HG03469 (cell line): ENCODE measurements around the gene AGBL5.

Experiments used
- ATAC-seq: cut with Tn5 transposase; IDR thresholded peaks from one replicate; pipeline ENCODE4 v1.9.1; 2021; ENCODE audit warnings: mild to moderate bottlenecking, moderate library complexity, moderate number of reproducible peaks; ENCODE audit not compliant: unreplicated experiment

AGBL5 gene, protein sequence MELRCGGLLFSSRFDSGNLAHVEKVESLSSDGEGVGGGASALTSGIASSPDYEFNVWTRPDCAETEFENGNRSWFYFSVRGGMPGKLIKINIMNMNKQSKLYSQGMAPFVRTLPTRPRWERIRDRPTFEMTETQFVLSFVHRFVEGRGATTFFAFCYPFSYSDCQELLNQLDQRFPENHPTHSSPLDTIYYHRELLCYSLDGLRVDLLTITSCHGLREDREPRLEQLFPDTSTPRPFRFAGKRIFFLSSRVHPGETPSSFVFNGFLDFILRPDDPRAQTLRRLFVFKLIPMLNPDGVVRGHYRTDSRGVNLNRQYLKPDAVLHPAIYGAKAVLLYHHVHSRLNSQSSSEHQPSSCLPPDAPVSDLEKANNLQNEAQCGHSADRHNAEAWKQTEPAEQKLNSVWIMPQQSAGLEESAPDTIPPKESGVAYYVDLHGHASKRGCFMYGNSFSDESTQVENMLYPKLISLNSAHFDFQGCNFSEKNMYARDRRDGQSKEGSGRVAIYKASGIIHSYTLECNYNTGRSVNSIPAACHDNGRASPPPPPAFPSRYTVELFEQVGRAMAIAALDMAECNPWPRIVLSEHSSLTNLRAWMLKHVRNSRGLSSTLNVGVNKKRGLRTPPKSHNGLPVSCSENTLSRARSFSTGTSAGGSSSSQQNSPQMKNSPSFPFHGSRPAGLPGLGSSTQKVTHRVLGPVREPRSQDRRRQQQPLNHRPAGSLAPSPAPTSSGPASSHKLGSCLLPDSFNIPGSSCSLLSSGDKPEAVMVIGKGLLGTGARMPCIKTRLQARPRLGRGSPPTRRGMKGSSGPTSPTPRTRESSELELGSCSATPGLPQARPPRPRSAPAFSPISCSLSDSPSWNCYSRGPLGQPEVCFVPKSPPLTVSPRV

DNA sequence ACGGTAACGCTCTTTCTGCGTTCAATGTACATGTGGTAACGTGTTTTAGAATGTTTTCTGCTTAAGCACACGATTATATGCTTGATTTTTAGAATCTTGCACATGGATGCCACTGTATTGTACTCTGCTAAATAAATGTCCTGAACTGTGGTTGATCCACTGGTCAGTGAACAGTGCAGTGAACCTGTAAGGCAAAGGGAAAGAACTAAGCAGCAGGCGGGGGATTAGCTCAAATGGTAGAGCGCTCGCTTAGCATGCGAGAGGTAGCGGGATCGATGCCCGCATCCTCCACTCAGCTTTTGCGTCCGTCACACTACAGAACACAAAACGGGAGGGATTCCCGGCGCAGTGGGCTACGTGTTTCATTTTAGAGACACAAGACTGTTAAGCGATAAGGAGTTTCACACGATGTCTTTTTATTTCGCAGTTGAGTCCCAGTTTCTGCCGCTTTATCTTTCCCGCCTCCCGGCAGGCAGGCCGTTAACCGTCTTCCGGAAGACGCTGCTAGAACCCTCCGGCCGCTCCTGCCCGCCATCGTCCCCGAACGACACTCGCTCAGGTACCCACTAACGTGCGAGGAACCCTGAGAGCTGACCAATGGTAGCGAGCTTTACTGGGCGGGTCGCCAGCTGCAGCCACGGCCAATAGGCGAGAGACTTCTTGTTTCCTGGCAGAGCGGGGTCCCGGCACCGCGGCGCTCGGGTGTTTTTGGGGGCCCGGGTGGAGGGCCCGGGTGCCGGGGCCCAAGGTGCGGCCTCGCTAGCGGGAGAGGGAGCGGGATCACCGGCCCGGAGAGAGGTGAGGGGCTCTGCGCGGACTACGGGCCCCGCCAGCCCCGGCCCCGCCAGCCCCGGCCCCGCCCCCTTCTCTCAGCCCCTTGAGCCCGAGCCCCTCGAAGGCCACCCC is at the start of gene AGBL5:
Gene AGBL5, plus strand, starts transcription at position 673 of the 906 bp plus-strand sequence. CDS start 1,291 bp downstream, outside the sequence.
- peak; percentile 50 for ATAC-seq

DNA sequence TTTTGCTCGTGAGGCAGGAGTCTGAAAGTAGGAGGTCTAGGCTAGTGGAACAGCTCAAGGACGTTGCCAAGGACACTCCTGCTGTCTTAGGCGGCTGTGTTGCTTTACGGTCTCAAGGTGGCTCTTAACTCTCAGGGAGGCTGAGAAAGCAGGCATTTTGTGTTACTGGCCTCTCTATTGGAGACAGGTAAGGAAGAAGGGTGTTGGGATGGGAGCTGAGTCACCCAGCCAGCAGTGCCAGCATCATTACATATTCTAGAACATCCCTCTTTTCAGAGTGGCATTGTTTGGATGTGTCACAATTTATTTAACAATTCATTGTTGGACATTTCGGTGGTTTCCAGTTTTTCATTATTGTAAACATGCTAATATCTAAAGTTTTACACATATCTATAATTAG is 49.5 kb upstream of the AGBL5 start:
- ATAC-seq: no peak

DNA sequence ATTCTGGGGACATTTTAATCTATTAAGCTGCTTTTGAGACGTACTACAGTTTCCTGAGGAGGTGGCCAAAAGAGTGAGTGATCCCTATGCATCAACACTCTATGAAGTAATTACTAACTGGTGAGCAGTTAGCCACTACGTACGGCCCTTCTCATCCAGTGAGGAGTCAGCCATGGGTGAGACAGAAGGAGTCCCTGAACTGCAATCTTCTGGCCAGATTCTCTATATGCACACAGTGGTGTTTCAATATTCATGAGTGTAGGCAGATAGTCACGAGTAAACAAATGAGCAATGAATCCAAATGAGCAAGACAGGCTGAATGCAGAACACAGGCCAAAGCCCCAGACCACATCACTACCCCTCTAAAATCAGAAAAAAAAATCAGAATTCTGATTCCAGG is 48.5 kb upstream of the AGBL5 start:
- ATAC-seq: no peak

DNA sequence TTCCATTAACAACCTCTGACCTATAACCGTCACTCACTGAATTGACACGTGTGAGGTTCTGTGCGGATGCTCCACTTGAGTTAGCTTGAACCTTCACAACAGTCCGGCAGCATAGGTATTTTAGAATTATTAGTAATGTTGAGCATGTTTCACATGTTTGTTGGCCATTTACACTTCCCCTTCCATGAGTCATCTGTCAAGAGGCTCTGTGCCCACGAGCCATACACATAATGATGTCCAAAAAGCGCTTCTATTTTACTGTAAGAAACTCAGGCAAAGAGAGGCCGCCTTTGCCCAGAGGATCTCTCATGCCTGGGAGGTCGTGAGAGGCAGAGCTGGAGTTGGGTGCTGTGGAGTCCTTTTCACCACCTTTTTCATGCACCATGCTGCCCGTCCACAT is 47.6 kb upstream of the AGBL5 start:
- ATAC-seq: no peak

DNA sequence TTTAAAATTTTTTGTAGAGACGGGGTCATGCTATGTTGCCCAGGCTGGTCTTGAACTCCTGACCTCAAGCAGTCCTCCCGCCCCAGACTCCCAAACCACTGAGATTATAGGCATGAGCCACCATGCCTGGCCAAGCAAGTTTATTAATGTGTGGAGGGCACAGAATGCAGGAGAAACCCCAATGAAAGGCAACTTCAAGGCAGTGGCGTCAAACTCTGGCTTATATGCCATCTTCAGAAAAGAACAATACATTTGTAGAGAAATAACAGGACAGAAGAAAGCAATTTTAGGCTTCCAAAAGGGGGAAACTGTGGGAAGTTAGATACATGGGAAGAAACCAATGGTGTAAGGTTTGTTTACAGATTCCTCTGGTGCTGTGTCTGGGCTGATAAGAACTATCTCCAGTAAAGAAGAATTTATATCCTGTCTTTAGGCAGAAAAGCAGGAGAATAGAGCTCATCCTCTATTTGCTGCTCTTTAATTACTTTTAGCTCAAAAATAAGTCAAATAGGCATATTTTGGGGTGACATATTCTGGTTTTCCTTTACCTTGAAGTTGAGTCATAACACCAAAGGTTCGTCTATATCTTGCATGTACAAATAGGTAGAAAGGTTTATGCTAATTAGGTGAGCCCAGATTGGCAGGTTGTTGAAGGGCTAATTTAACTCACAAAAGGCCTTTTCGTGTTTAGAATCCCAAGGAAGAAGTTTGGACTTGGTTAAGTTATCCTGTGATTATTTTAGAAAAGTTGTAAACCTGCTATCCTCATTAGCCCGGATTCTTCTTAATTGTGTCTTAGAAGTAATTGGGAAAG is 44.7 kb upstream of the AGBL5 start:
- no peak for ATAC-seq

DNA sequence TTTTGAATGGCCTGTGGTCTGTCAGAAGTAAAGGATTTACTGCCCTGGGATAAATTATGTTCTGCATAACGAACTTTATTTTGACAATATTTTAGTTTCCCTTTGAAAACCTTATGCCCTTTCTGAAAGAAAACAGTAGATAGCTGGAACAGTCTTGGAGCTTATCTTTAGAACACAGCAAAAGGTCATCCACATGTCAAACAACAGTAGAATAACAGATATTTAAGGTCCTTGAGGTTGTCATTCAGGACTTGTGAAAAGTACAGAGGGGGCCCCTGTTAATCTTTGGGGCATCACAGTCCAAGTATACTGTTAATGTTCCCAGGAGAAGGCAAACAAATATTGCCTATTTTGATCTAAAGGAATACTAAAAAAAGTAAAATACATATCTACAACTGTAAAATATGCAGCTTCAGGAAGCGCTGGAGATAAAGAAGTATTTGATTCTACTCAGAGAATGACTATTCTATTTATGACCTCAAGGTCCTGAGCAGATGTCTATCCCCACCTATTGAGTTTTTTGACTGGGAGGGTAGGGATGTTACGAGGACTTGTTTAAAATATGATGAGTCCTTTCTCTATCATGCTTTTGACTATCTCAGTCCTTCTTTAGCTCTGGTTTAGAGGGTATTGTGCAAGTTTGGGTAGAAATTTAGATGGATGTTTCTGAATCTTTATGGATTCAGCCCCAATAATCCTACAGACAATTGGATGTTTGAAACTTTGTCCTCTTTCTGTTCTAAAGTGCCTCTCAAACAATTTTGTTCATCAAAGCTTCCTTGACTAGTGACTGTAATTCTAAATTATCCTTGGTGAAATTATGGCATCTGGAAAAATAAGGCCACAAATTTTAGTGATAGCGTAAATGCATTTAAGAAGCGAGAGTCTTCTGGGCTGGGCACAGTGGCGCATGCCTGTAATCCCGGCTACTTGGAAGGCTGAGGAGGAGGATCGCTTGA is 43.8 kb upstream of the AGBL5 start:
- no peak for ATAC-seq

DNA sequence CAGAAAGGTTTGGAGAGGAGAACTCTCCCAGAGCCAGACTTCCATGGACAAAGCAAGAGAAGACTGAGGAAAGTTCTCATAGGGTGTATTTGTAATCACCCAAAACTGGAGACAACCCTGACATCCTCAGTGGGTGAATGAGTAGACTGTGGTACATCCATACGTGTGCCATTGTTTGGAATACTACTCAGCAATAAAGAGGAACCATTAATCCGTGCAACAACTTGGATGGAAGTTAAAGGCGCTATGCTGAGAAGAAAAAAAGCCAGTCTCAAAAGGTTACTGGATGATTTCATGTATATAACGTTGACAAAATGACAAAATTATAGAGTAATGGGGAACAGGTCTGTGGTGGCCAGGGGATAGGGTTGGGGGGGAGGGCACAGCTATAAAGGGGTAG is 42.8 kb upstream of the AGBL5 start:
- ATAC-seq: no peak

DNA sequence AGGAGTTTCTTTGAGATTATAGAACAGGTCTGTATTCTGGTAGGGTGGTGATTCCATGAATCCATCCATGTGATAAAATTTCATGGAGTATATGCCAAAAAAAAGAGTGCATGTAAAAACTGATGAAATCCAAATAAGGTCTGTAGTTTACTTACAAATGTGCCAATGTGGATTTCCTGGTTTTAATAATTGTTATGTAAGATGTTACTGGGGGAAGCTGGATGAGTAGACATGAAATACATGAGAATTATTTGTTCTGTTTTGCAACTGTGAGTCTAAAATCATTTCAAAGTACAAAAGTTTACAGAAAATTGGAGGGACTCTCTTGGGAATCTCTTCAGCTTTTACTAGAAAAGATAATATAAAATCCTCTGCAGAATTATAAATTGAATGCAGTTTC is 42.4 kb upstream of the AGBL5 start:
- ATAC-seq: no peak

DNA sequence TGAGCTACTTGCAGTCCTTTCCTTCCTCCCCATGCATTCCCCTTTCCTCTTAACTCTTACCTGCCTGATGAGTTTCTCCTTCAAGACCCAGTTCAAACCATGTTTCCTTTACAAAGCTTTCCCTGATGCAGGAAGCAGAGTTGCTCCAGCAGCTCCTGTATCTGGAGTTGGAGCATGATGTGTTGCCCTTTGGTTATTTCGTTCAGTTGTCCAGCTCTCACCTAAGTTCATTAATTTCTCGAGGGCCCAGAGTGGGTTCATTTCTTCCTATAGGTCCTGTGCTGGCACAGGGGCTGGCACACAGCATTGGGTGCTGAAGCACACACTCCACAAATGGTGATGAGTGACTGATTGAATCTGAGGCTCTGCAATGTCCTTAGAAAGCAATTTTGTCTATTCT is 41.8 kb upstream of the AGBL5 start:
- ATAC-seq: no peak

DNA sequence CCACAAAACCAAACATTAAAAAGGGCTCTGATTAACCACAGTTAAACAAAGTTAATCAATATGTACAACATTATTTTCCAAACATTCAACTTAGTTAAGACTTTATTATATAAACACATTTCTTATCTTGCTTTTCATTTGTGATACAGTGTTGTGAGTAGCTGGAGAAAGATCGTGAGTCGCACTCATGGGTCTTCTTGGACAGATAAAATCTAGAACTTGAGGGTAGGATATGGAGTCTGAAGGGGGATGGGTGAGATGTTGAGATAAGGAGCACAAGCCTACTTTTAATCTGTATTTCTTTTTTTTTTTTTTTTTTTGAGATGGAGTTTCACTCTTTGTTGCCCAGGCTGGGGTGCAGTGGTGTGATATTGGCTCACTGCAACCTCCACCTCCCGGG is 41.3 kb upstream of the AGBL5 start:
- ATAC-seq: no peak

DNA sequence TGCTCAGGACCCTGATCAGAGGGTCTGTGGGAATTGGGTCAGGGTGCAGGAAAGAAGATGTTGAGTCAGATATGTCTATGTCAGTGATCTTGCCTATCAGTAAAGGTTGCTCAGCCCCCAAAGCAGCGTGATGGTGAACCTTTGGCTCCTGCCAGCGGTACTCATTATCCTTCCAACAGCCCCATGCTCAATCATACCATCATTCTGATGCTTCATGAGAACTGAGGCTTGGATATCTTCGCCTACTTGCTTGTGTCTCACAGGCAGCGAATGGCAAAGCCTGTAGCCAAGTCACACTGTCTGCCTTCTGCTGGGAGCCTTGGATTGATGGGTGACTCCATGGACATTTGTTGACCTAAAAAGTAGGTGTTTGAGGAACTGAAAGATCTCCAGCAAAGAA is 37.7 kb upstream of the AGBL5 start:
- ATAC-seq: no peak

DNA sequence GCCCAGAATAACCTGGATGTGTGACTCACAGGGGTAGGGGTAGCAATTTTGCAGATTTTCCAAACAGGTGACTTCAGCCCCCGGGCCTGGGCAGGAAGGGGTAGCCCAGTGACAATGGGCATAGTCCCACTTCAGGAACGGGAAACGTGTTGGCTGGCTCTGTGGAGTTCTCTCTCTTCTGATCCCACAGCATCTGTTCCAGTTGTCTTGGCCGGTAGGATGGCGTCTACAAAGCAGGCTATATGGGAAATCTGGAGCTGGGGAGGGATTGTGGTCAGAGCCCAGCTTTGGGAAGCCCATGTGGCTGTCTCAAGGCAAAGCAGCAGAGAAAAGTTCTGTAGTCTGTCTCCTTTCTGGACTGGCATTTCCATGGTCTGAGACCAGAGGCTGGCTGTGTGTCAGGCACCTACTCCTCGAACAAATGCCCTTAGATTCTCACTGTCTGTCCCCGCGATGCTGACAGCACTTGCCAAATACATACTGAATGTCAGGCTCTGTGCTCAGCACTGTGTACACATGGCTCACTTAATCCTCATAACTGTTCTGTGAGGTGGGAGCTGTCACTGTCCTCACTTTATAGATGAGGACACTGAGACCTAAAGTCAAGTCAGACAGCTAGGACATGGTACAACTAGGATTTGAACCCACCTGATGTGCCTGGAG is 36.6 kb upstream of the AGBL5 start:
- ATAC-seq: no peak

DNA sequence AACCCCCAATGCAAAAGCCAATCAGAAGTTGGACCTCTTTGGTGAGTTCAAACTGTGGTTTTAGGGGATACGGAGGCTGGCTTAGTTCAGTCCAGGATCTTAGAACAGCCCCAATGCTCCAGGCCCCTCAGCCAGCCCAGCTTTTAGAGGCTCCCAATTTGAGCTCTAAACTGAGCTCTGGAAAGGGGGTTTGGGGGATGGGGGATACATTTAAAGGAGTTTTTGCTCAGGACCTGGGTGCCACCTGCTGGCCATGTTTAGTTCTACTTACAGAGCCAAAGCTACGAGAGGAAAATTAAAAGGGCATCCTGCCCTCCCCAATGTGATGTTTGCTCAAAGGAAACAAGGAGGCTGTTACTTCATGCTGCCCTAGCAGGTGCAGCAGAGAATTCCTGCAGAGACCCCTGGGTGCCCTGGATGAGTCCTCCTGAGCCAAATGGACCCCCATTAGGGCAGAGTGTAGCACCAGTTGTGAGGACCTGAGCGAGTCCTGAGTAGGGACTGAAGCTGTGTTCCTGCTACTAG is 34.6 kb upstream of the AGBL5 start:
- no peak for ATAC-seq

DNA sequence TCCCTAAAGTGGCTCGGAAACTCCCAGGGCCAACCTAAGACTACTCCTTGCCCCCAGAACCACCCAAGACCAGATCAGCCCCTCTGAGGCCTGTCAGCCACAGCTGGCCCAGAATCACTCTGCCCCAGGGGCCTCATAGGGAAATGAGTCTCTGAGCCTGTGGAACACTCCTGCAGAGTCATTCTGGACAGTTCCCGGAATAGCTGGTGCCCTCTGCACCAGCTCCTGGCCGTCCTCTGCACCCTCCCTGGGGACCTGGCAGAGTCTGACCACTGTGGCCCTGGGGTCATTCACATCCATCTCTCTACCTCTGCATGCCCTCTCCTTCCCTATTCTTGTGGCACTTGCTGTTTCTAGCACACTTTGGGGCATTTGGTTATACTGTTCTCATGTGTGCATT is 33.3 kb upstream of the AGBL5 start:
- no peak for ATAC-seq

DNA sequence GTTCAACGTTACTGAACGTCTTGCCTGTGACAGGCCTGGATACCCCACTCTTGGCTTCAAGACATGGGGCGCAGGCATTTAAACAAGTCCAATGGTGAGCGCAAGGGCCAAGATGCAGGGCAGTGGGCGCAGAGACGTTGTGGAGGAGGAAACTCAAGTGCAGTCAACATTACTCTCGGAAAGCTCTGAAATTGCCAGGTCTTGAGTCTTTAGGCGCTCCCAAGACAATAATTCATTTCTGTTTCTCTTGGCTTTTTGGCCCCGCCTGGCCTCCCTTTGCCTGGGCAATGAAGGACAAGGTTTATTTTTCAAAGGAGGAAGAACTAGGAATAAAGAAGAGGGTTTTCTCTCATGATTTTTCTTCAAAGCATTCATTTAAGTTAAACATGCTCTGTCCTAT is 32.0 kb upstream of the AGBL5 start:
- no peak for ATAC-seq

DNA sequence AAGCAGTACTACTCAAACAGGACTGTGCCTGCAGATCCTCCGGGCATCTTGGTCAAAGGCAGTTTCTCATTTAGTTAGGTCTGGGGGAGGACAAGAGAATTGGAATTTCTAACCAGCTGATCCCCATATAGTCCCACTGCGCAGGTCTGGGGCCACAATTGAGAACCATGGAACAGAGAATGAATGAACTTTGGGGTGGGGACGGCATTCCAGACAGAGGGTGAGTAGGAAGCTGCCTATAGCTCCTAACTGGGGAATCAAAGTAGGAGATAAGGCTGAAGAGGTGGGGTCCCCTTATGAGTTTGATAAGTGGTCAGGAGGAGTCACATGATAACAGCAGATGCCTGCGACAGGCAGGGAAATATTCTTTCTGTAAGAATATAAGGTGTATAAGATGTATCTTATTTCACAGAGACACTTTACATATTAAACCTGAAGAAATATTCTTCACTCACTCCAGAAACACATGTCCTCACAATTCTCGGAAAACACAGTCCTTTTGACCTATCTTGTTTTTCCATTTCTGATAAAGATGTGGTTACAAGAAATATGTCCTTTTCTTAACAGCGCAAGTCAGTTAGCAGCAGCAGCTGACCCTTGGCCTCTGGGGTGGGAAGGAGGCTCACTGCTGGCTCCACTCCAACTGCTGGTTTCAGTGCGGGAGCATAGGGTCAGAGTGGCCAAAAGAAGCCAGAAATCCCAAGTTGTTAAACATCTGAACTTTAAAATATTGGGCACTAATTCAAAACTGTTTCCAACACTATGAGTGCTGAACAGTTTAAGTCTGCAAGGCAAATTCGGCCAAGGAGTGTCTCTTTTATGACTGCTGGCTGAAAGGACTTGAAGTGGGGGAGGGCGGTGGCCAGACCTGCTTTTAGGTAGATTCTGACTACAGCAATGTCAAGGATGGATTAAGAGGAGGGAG is 31.3 kb upstream of the AGBL5 start:
- ATAC-seq: no peak
